IMR-90 (cell line): ENCODE measurements around the gene IL24. TPM values are rescaled to one million over a fixed set of nuclear protein-coding genes. Genes with fewer than 3 reads are reported as not detected.
A peak's percentile ranks its signal among the peaks of the same experiment; 100 is the strongest.

Source experiments
- ATAC-seq: fragments of 200-7000 bp; cut with Tn5 transposase; 2 replicates; pipeline ENCODE4 v1.9.1; 2020; ENCODE audit warnings: low read depth, mild to moderate bottlenecking, moderate library complexity
- BruUV-seq: library from RNA; stranded (reverse); fragments of 400-500 nt; replicated peaks from 2 replicates; lab custom pipeline; 2021; lab: Mats Ljungman, UMichigan
- CTCF ChIA-PET: fragments of 300-600 bp; formaldehyde crosslinking; extraction: SDS; loops from one replicate; lab custom pipeline; 2021; ENCODE audit warnings: antibody characterized with exemption; lab: Yijun Ruan, JAX
- POLR2A ChIA-PET: fragments of 300-600 bp; sonication (Branson Sonifier 250); formaldehyde crosslinking; loops from one replicate; lab custom pipeline; 2022; ENCODE audit warnings: antibody characterized with exemption; ENCODE audit not compliant: unreplicated experiment; lab: Charles Lee
- DNase-seq: peaks from one replicate; pipeline ENCODE4 v3.0.0; 2013
- H2AFZ ChIP-seq: replicated peaks from 2 replicates; pipeline ENCODE3; 2013; ENCODE audit warnings: low read length, mild to moderate bottlenecking; ENCODE audit not compliant: poor library complexity
- H2AK5ac ChIP-seq: 2 replicates; pipeline ENCODE4 v1.6.1; 2013; ENCODE audit warnings: low read depth, low read length, inconsistent platforms
- H2AK9ac ChIP-seq: replicated peaks from 2 replicates; pipeline ENCODE3; 2013; ENCODE audit warnings: mild to moderate bottlenecking, low read depth, low read length, moderate library complexity; ENCODE audit not compliant: poor library complexity
- H2BK120ac ChIP-seq: 2 replicates; pipeline ENCODE4 v1.6.1; 2013; ENCODE audit warnings: low read depth, low read length, inconsistent platforms
- H2BK15ac ChIP-seq: 3 replicates; pipeline ENCODE4 v1.6.1; 2013; ENCODE audit warnings: low read depth, low read length, inconsistent platforms
- H2BK20ac ChIP-seq: 2 replicates; pipeline ENCODE4 v1.6.1; 2013; ENCODE audit warnings: low read depth, mild to moderate bottlenecking, inconsistent platforms, low read length, moderate library complexity
- H2BK5ac ChIP-seq: 2 replicates; pipeline ENCODE4 v1.6.1; 2013; ENCODE audit warnings: mild to moderate bottlenecking, low read depth, low read length, inconsistent platforms; ENCODE audit not compliant: poor library complexity, severe bottlenecking
- H3K14ac ChIP-seq: replicated peaks from 2 replicates; pipeline ENCODE4 v1.6.1; 2013; ENCODE audit warnings: low read depth, low read length, inconsistent platforms
- H3K18ac ChIP-seq: 2 replicates; pipeline ENCODE4 v1.6.1; 2013; ENCODE audit warnings: low read depth, low read length, control low read depth
- H3K23ac ChIP-seq: 2 replicates; pipeline ENCODE4 v1.6.1; 2013; ENCODE audit warnings: low read depth, low read length, inconsistent platforms
- H3K27ac ChIP-seq: 2 replicates; pipeline ENCODE4 v1.5.1; 2013; ENCODE audit warnings: mild to moderate bottlenecking, control low read depth, low read length; ENCODE audit not compliant: insufficient read depth
- H3K27me3 ChIP-seq: 2 replicates; pipeline ENCODE4 v1.6.1; 2013; ENCODE audit warnings: low read length; ENCODE audit not compliant: control insufficient read depth, insufficient read depth
- H3K36me3 ChIP-seq: 2 replicates; pipeline ENCODE4 v1.6.1; 2013; ENCODE audit warnings: low read length, mixed read lengths; ENCODE audit not compliant: control insufficient read depth, insufficient read depth
- H3K4ac ChIP-seq: 2 replicates; pipeline ENCODE4 v1.6.1; 2013; ENCODE audit warnings: low read depth, low read length, inconsistent platforms
- H3K4me1 ChIP-seq: 2 replicates; pipeline ENCODE4 v1.6.1; 2013; ENCODE audit warnings: low read length, mixed read lengths; ENCODE audit not compliant: control insufficient read depth, insufficient read depth
- H3K4me2 ChIP-seq: 2 replicates; pipeline ENCODE4 v1.6.1; 2013; ENCODE audit warnings: low read depth, mild to moderate bottlenecking, control low read depth, low read length, moderate library complexity
- H3K4me3 ChIP-seq: 2 replicates; pipeline ENCODE4 v1.5.1; 2013; ENCODE audit warnings: low read depth, mild to moderate bottlenecking, control low read depth, low read length, moderate library complexity; ENCODE audit not compliant: insufficient read depth
- H3K56ac ChIP-seq: 2 replicates; pipeline ENCODE4 v1.6.1; 2013; ENCODE audit warnings: low read length, inconsistent platforms; ENCODE audit not compliant: insufficient read depth; ENCODE audit errors: extremely low read depth
- H3K79me1 ChIP-seq, 2 experiments: 2 replicates each; pipeline ENCODE4 v1.6.1; 2013; ENCODE audit warnings: low read length in 2 of 2, inconsistent platforms in 1 of 2, low read depth in 1 of 2
- H3K9ac ChIP-seq: 2 replicates; pipeline ENCODE4 v1.6.1; 2013; ENCODE audit warnings: low read depth, low read length, control low read depth
- H3K9me1 ChIP-seq: 2 replicates; pipeline ENCODE4 v1.6.1; 2013; ENCODE audit warnings: low read length, inconsistent platforms; ENCODE audit not compliant: insufficient read depth
- H3K9me3 ChIP-seq: 2 replicates; pipeline ENCODE4 v1.6.1; 2013; ENCODE audit warnings: low read length; ENCODE audit not compliant: control insufficient read depth, insufficient read depth
- H4K20me1 ChIP-seq: 2 replicates; pipeline ENCODE4 v1.6.1; 2013; ENCODE audit warnings: low read length, inconsistent platforms; ENCODE audit not compliant: insufficient read depth
- H4K5ac ChIP-seq: 2 replicates; pipeline ENCODE4 v1.6.1; 2013; ENCODE audit warnings: mild to moderate bottlenecking, low read depth, low read length, control low read depth
- H4K8ac ChIP-seq, 2 experiments: 2 replicates each; pipeline ENCODE4 v1.6.1; 2013; ENCODE audit warnings: low read depth in 2 of 2, low read length in 2 of 2, control low read depth in 1 of 2, inconsistent platforms in 1 of 2
- H4K91ac ChIP-seq: 2 replicates; pipeline ENCODE4 v1.6.1; 2013; ENCODE audit warnings: low read depth, low read length, inconsistent platforms; ENCODE audit not compliant: insufficient read depth
- POLR2A ChIP-seq: IDR thresholded peaks from 2 replicates; pipeline ENCODE4 v1.6.1; 2012; ENCODE audit warnings: mild to moderate bottlenecking, low read depth, low read length
- RAD21 ChIP-seq: IDR thresholded peaks from 2 replicates; pipeline ENCODE4 v1.6.1; 2012; ENCODE audit warnings: low read length, improper control_type of control experiment
- SMC3 ChIP-seq: fragments of 150-350 bp; IDR thresholded peaks from 2 replicates; pipeline ENCODE4 v1.6.1; 2016; ENCODE audit warnings: low read depth, mild to moderate bottlenecking, antibody characterized with exemption, low read length, moderate library complexity
- WGBS, 2 experiments: methylation state at CpG; one replicate each; pipeline versions ENCODE4 v1.1.5 to v1.1.7; 2013; ENCODE audit warnings: missing lambda C conversion rate in 2 of 2; ENCODE audit not compliant: insufficient read length in 1 of 2; ENCODE audit errors: extremely low coverage in 2 of 2; 5-methylcytosine and 5-hydroxymethylcytosine counted together
- dilution Hi-C: fragments of 300-500 bp; cut with HindIII; formaldehyde crosslinking; loops from one replicate; pipeline ENCODE4 v1.14.3; 2018; ENCODE audit warnings: low sequenced_read_pairs; ENCODE audit not compliant: unreplicated experiment
- in situ Hi-C: fragments of 300-500 bp; cut with MboI; formaldehyde crosslinking; loops from 3 replicates; pipeline ENCODE4 v1.14.3; 2019; ENCODE audit warnings: low sequenced_read_pairs, inconsistent platforms, mixed read lengths
- intact Hi-C: fragments of 100-400 bp; cut with micrococcal nuclease; formaldehyde crosslinking; loops from 2 replicates; pipeline ENCODE4 v1.10.0; 2022
- polyA plus RNA-seq, 3 experiments: library from polyadenylated mRNA; depleted of rRNA; stranded (reverse); fragments of >200 nt; gene quantifications; 2 replicates each; pipeline ENCODE4 v1.2.3, GENCODE V29; 2012; ENCODE audit warnings: low replicate concordance in 1 of 3
- total RNA-seq: library from RNA; depleted of rRNA; stranded (reverse); fragments of >200 nt; gene quantifications from 2 replicates; pipeline ENCODE4 v1.2.3, GENCODE V29; 2012
- TF ChIP-seq, protein P1 (sequence below): conservative IDR thresholded peaks from 2 replicates; pipeline ENCODE4 v1.5.1; 2012; ENCODE audit warnings: mild to moderate bottlenecking, low read depth, low read length, improper control_type of control experiment

Gene IL24
- total and polyA plus RNA-seq, 2 of the 4 experiments (the other 2 are of a cell fraction): 0.12 to 0.18 TPM

DNA sequence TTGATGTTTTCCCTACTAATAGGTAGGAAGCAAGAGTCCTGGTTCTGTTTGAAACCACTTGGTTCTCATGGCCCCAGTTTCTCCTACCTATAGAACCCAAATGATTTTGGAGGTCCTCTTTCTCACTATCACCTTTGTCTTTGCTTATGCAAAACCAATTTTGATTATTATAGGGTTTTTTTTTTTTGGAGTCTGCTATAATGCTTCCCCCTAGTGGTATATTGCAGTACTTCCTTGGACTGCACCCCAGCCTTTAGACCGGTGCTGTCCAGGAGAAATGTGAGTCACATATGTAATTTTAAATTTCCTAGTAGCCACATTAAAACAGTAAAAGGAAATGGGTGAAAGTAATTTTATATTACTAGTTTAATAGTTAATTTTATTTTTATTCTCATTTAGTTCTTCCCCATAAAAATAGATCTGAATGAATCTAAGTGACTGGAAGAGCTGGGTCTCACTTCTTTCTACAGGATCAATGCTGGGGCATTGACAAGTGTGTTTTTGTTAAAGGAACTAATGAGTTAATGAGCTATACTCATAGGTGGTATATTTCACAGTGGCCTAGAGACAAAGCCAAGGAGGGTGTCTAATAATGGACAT, 13.9 kb downstream of the IL24 start:
- Histone ChIP-seq H2BK15ac (no peak overlapping the region), H4K91ac (no peak overlapping the region), H3K18ac (no peak overlapping the region), H4K5ac (no peak overlapping the region), H2BK5ac (no peak overlapping the region), H4K20me1 (no peaks in the 10 kb centered on the region), H3K14ac (no peak overlapping the region), H3K56ac (no peak overlapping the region), H2BK20ac (no peak overlapping the region), H2BK120ac (no peak overlapping the region; the same call in 1 of the 2 replicates), H2AK5ac (no peak overlapping the region), H3K9me1 (peaks cover 7% of the 10 kb centered on the region; the same call in 1 of the 2 replicates), H3K27ac (no peak overlapping the region), H3K4me1 (peaks cover 3% of the 10 kb centered on the region), H2AK9ac (no peak overlapping the region), H3K79me1 (peaks cover 0 to 4% of the 10 kb centered on the region in 2 experiments; a peak in 1 of 4 replicates), H4K8ac (no peak overlapping the region), H3K36me3 (no peaks in the 10 kb centered on the region), H3K27me3 (peaks cover 31% of the 10 kb centered on the region), H3K9ac (no peak overlapping the region), H3K4me3 (no peak overlapping the region), H3K4me2 (no peak overlapping the region), H3K4ac (no peak overlapping the region), H3K23ac (no peak overlapping the region), H3K9me3 (no peaks in the 10 kb centered on the region), H2AFZ (no peak overlapping the region)
- no CpG with 5 or more reads among the region's 1 CpG for WGBS, 2 experiments
- dilution Hi-C loops: no loop called here
- in situ Hi-C loops: loop anchor here (5.0 to 10.0 kb wide), 4 partner anchors 104 to 426 kb away; partner anchors contain the start of gene EIF2D
- ATAC-seq: peak; percentile 65
- intact Hi-C loops: loop anchor here (1.0 to 10.0 kb wide), 6 partner anchors 46 to 494 kb away; partner anchors contain the start of gene IL20
- ChIA-PET CTCF (interaction anchor here (0.8 to 2.7 kb wide), 6 partner anchors 16 to 280 kb away, joined by 3 to 39 read pairs (median 8); partner anchors contain the start of gene IL20), POLR2A (no interaction called here)
- peak; percentile 77 for TF ChIP-seq RAD21
- no peak for TF ChIP-seq POLR2A
- peak; percentile 85 for TF ChIP-seq SMC3
- TF ChIP-seq, protein P1, sequence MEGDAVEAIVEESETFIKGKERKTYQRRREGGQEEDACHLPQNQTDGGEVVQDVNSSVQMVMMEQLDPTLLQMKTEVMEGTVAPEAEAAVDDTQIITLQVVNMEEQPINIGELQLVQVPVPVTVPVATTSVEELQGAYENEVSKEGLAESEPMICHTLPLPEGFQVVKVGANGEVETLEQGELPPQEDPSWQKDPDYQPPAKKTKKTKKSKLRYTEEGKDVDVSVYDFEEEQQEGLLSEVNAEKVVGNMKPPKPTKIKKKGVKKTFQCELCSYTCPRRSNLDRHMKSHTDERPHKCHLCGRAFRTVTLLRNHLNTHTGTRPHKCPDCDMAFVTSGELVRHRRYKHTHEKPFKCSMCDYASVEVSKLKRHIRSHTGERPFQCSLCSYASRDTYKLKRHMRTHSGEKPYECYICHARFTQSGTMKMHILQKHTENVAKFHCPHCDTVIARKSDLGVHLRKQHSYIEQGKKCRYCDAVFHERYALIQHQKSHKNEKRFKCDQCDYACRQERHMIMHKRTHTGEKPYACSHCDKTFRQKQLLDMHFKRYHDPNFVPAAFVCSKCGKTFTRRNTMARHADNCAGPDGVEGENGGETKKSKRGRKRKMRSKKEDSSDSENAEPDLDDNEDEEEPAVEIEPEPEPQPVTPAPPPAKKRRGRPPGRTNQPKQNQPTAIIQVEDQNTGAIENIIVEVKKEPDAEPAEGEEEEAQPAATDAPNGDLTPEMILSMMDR: peak; percentile 90
- peak; percentile 78 for DNase-seq
- no TSS peak for BruUV-seq
